SK-N-MC (cell line): ENCODE data around the gene INPP5D.

ENCODE experiments used
- EZH2 ChIP-seq: fragments of 200-600 bp; sonication (generic); IDR thresholded peaks from one replicate; pipeline ENCODE4 v1.6.1; 2017; ENCODE audit warnings: antibody characterized with exemption
- POLR2AphosphoS5 ChIP-seq: IDR thresholded peaks from 2 replicates; pipeline ENCODE4 v1.6.1; 2012; ENCODE audit warnings: mild to moderate bottlenecking, low read depth, low read length, borderline replicate concordance

GRCh38 chr2:233140077-233140585 is 80.0 kb downstream of the INPP5D start:
- TF ChIP-seq EZH2 = no peak
- no peak for TF ChIP-seq POLR2AphosphoS5
